Neural progenitor cell (in vitro differentiated cells): ENCODE data around the gene CDK8. TPM values are rescaled to one million over a fixed set of nuclear protein-coding genes. Genes with fewer than 3 reads are reported as not detected.
"Not testable (repeated sequence)": the region's sequence is repeated elsewhere in the genome, so short reads cannot be mapped to it uniquely, and the experiment has no call there.

Experiments
- DNase-seq: peaks from one replicate; pipeline ENCODE4 v3.0.0-alpha.2; 2016; ENCODE audit warnings: low spot score
- H2AFZ ChIP-seq: fragments of 200-600 bp; sonication (generic); replicated peaks from 2 replicates; pipeline ENCODE4 v1.6.1; 2016; ENCODE audit warnings: antibody characterized with exemption
- H3F3A ChIP-seq: fragments of 200-600 bp; sonication (generic); 2 replicates; pipeline ENCODE4 v1.6.1; 2016; ENCODE audit warnings: antibody characterized with exemption, low read depth
- H3K27ac ChIP-seq: fragments of 200-600 bp; sonication (generic); 2 replicates; pipeline ENCODE4 v1.5.1; 2016; ENCODE audit warnings: mild to moderate bottlenecking
- H3K27me3 ChIP-seq: fragments of 200-600 bp; sonication (generic); 2 replicates; pipeline ENCODE4 v1.6.1; 2016; ENCODE audit warnings: mild to moderate bottlenecking, moderate library complexity
- H3K36me3 ChIP-seq: fragments of 200-600 bp; sonication (generic); 2 replicates; pipeline ENCODE4 v1.5.1; 2016
- H3K4me1 ChIP-seq: fragments of 200-600 bp; sonication (generic); 2 replicates; pipeline ENCODE4 v1.6.1; 2016; ENCODE audit warnings: mixed run types
- H3K4me2 ChIP-seq: fragments of 200-600 bp; sonication (generic); 2 replicates; pipeline ENCODE4 v1.6.1; 2016
- H3K4me3 ChIP-seq: fragments of 200-600 bp; sonication (generic); 2 replicates; pipeline ENCODE4 v1.5.1; 2016
- H3K79me2 ChIP-seq: fragments of 200-600 bp; sonication (generic); 2 replicates; pipeline ENCODE4 v1.6.1; 2016; ENCODE audit warnings: low read depth
- H3K9ac ChIP-seq: fragments of 200-600 bp; sonication (generic); 2 replicates; pipeline ENCODE4 v1.6.1; 2016
- H3K9me3 ChIP-seq: fragments of 200-600 bp; sonication (generic); 2 replicates; pipeline ENCODE4 v1.5.1; 2016; ENCODE audit warnings: low read depth
- H4K20me1 ChIP-seq: fragments of 200-600 bp; sonication (generic); 2 replicates; pipeline ENCODE4 v1.6.1; 2016; ENCODE audit warnings: low read depth
- H3K27ac Mint-ChIP-seq: 3 replicates; pipeline ENCODE4 v1.8.0; 2021; ENCODE audit warnings: mixed read lengths
- H3K27me3 Mint-ChIP-seq: 2 replicates; pipeline ENCODE4 v1.8.0; 2022; ENCODE audit warnings: low read depth, mild to moderate bottlenecking, inconsistent platforms, moderate library complexity, mixed read lengths; ENCODE audit not compliant: insufficient read depth
- H3K36me3 Mint-ChIP-seq: 3 replicates; pipeline ENCODE4 v1.8.0; 2021; ENCODE audit warnings: mixed read lengths
- H3K4me1 Mint-ChIP-seq: 3 replicates; pipeline ENCODE4 v1.8.0; 2021; ENCODE audit warnings: mixed read lengths
- H3K4me3 Mint-ChIP-seq: 3 replicates; pipeline ENCODE4 v1.8.0; 2021; ENCODE audit warnings: mild to moderate bottlenecking, moderate library complexity, mixed read lengths
- H3K9me3 Mint-ChIP-seq: 3 replicates; pipeline ENCODE4 v1.8.0; 2020; ENCODE audit warnings: mixed read lengths
- EZH2 ChIP-seq: fragments of 200-600 bp; sonication (generic); IDR thresholded peaks from 2 replicates; pipeline ENCODE4 v1.6.1; 2017; ENCODE audit warnings: antibody characterized with exemption, mild to moderate bottlenecking, moderate library complexity
- EZH2phosphoT487 ChIP-seq: fragments of 200-600 bp; sonication (generic); IDR thresholded peaks from 2 replicates; pipeline ENCODE4 v1.6.1; 2017; ENCODE audit warnings: antibody characterized with exemption
- total RNA-seq: library from RNA; depleted of rRNA; stranded (reverse); fragments of >200 nt; gene quantifications from 2 replicates; pipeline ENCODE4 v1.2.3, GENCODE V29; 2015; ENCODE audit warnings: low replicate concordance
- TF ChIP-seq, protein P1 (sequence below): fragments of 200-600 bp; sonication (generic); IDR thresholded peaks from 2 replicates; pipeline ENCODE4 v1.5.1; 2017; ENCODE audit warnings: antibody characterized with exemption, mild to moderate bottlenecking

CDK8 gene
- total RNA-seq, 1 donor from 2014 or later, result 69.3 TPM

DNA sequence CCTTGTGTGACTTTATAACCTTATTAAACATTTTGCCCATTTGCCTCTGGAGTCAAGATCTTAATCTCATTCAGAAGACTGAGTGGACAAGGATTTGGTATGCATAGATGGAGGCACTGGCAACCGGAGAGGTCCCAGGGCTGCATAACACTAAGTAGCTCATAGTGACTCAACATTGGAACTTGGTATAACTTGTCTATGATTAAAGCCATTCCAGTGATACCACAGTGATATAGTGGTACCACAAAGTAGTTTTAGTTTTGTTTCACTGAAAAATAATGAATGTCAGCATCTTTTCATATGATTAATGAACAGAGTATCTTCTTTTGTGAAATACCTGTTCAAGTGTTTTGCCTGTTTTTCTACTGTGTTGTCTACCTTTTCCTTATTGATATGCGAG lies 26.4 kb downstream of the CDK8 start:
- Histone ChIP-seq H3K4me2 (no peak overlapping the region), H3K9me3 (no peaks in the 10 kb centered on the region), H3K27me3 (no peaks in the 10 kb centered on the region), H3K27ac (no peak overlapping the region), H3K79me2 (peaks cover 61% of the 10 kb centered on the region), H3K36me3 (peaks cover 4% of the 10 kb centered on the region), H3F3A (no peaks in the 10 kb centered on the region), H3K4me3 (no peak overlapping the region), H3K9ac (no peak overlapping the region), H3K4me1 (no peaks in the 10 kb centered on the region), H4K20me1 (peaks cover 21% of the 10 kb centered on the region), H2AFZ (no peak overlapping the region)
- peaks cover 58% of the 10 kb centered on the region for H3K9me3 Mint-ChIP-seq
- TF ChIP-seq EZH2phosphoT487 (no peak), EZH2 (no peak)
- TF ChIP-seq, protein P1, sequence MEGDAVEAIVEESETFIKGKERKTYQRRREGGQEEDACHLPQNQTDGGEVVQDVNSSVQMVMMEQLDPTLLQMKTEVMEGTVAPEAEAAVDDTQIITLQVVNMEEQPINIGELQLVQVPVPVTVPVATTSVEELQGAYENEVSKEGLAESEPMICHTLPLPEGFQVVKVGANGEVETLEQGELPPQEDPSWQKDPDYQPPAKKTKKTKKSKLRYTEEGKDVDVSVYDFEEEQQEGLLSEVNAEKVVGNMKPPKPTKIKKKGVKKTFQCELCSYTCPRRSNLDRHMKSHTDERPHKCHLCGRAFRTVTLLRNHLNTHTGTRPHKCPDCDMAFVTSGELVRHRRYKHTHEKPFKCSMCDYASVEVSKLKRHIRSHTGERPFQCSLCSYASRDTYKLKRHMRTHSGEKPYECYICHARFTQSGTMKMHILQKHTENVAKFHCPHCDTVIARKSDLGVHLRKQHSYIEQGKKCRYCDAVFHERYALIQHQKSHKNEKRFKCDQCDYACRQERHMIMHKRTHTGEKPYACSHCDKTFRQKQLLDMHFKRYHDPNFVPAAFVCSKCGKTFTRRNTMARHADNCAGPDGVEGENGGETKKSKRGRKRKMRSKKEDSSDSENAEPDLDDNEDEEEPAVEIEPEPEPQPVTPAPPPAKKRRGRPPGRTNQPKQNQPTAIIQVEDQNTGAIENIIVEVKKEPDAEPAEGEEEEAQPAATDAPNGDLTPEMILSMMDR, result no peak
- no peaks in the 10 kb centered on the region for H3K4me1 Mint-ChIP-seq
- no peak for DNase-seq
- H3K27ac Mint-ChIP-seq, result no peak overlapping the region
- no peaks in the 10 kb centered on the region for H3K27me3 Mint-ChIP-seq
- no peak overlapping the region for H3K4me3 Mint-ChIP-seq
- H3K36me3 Mint-ChIP-seq, result peaks cover 52% of the 10 kb centered on the region

DNA sequence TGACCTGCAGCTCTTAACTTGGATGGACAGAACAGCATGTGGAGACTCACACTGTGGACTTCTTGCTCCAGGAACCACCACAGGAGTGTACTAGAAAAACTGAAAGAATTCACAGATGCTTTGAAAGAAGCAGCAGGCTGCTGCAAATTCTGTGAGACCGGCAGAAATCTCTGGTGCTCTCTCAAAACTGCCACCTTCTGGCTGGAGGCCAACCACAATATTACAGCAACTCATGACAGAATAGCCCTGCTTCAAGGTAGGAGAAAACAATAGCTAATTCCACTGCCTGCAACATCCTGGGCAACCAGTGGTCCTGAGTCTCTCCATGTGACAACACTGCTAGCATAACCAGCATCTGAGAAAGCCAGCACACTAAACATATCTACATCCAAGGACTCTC lies 26.9 kb downstream of the CDK8 start:
- Histone ChIP-seq H4K20me1 (peaks cover 15% of the 10 kb centered on the region), H3K27ac (no peak overlapping the region), H3K9ac (no peak overlapping the region), H3K4me2 (no peak overlapping the region), H3K27me3 (no peaks in the 10 kb centered on the region), H3K4me3 (no peak overlapping the region), H3K79me2 (peaks cover 56% of the 10 kb centered on the region), H3K4me1 (no peaks in the 10 kb centered on the region), H2AFZ (no peak overlapping the region), H3K9me3 (no peaks in the 10 kb centered on the region), H3F3A (no peaks in the 10 kb centered on the region), H3K36me3 (peaks cover 4% of the 10 kb centered on the region)
- DNase-seq, result no peak
- H3K27me3 Mint-ChIP-seq, result no peaks in the 10 kb centered on the region
- H3K36me3 Mint-ChIP-seq, result peaks cover 52% of the 10 kb centered on the region
- TF ChIP-seq EZH2 (no peak), EZH2phosphoT487 (no peak)
- TF ChIP-seq, protein P1, result no peak
- H3K27ac Mint-ChIP-seq, result no peak overlapping the region
- no peak overlapping the region for H3K4me3 Mint-ChIP-seq
- no peaks in the 10 kb centered on the region for H3K4me1 Mint-ChIP-seq
- H3K9me3 Mint-ChIP-seq, result peaks cover 63% of the 10 kb centered on the region

DNA sequence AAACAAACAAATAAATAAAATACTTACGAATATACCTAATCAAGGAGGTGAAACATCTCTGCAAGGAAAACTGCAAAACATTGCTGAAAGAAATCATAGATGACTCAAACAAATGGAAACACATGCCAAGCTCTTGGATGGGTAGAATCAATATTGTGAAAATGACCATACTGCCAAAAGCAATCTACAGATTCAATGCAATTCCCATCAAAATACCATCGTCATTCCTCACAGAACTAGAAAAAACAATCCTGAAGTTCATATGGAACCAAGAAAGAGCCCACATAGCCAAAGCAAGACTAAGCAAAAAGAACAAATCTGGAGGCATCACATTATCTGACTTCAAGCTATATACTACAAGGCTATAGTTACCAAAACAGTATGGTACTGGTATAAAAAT lies 32.0 kb downstream of the CDK8 start:
- H3K27me3 Mint-ChIP-seq, H3K4me1 Mint-ChIP-seq, H3K9ac ChIP-seq, H3K36me3 ChIP-seq, H3K27ac ChIP-seq, H2AFZ ChIP-seq, H3K27me3 ChIP-seq, H3K27ac Mint-ChIP-seq, H3F3A ChIP-seq, H3K4me1 ChIP-seq, H3K4me3 ChIP-seq, H3K4me3 Mint-ChIP-seq, H3K4me2 ChIP-seq, H4K20me1 ChIP-seq, DNase-seq, H3K9me3 ChIP-seq: not testable (repeated sequence)
- H3K36me3 Mint-ChIP-seq, result peaks cover 31% of the 10 kb centered on the region
- H3K79me2 ChIP-seq, result peaks cover 34% of the 10 kb centered on the region
- H3K9me3 Mint-ChIP-seq, result peaks cover 59% of the 10 kb centered on the region

DNA sequence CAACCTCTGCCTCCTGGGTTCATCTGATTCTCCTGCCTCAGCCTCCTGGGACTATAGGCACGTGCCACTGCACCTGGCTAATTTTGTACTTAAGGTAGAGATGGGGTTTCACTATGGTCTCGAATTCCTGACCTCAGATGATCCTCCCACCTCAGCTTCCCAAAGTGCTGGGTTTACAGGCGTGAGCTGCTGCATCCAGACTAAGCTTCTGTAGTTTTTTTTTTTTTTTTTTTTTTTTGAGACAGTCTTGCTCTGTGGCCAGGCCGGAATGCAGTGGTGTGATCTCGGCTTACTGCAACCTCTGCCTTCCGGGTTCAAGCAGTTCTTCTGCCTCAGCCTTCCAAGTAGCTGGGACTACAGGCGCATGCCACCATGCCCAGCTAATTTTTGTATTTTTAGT lies 34.9 kb downstream of the CDK8 start:
- H3K4me3 Mint-ChIP-seq, H3K9ac ChIP-seq, H3K27me3 ChIP-seq, H3K4me2 ChIP-seq, DNase-seq, H3K27ac ChIP-seq, H3K27me3 Mint-ChIP-seq, H3K4me3 ChIP-seq, H4K20me1 ChIP-seq, H2AFZ ChIP-seq, H3F3A ChIP-seq, H3K4me1 ChIP-seq, H3K9me3 ChIP-seq, H3K27ac Mint-ChIP-seq, H3K36me3 ChIP-seq, H3K4me1 Mint-ChIP-seq: not testable (repeated sequence)
- H3K36me3 Mint-ChIP-seq, result peaks cover 23% of the 10 kb centered on the region
- H3K9me3 Mint-ChIP-seq, result peaks cover 45% of the 10 kb centered on the region
- H3K79me2 ChIP-seq, result peaks cover 57% of the 10 kb centered on the region
